Lower leg skin (tissue), 3 donors: ENCODE measurements around the gene SERF1B.
"Not testable (repeated sequence)": the region's sequence is repeated elsewhere in the genome, so short reads cannot be mapped to it uniquely, and the experiment has no call there.

Experiments
- POLR2A ChIP-seq, 2 donors: fragments of 450-650 bp; IDR thresholded peaks; one replicate each; pipeline ENCODE4 v1.6.1; 2016 to 2017; ENCODE audit warnings: antibody characterized with exemption in 2 of 2, mild to moderate bottlenecking in 1 of 2, moderate library complexity in 1 of 2
- TF ChIP-seq, protein P1 (sequence below), 3 donors: fragments of 450-650 bp; IDR thresholded peaks; one replicate each; pipeline ENCODE4 v1.5.1; 2016; ENCODE audit warnings: antibody characterized with exemption in 3 of 3, mild to moderate bottlenecking in 3 of 3, moderate library complexity in 2 of 3

DNA sequence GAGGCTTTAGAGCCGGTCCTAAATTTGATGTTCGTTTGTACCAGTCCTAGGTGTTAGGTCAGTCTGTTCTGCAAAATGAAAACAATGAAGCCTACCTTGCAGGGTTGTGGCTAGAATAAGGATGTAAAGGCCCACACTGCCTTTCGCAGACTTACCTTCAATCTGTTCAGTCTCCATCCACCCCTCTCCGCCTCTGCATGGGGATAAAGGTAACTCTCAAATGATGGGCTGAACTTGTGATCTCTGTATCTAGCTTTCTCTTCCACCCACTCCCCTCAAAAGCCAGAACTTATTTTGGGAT, 744 bp downstream of the SERF1B start:
- TF ChIP-seq, protein P1, sequence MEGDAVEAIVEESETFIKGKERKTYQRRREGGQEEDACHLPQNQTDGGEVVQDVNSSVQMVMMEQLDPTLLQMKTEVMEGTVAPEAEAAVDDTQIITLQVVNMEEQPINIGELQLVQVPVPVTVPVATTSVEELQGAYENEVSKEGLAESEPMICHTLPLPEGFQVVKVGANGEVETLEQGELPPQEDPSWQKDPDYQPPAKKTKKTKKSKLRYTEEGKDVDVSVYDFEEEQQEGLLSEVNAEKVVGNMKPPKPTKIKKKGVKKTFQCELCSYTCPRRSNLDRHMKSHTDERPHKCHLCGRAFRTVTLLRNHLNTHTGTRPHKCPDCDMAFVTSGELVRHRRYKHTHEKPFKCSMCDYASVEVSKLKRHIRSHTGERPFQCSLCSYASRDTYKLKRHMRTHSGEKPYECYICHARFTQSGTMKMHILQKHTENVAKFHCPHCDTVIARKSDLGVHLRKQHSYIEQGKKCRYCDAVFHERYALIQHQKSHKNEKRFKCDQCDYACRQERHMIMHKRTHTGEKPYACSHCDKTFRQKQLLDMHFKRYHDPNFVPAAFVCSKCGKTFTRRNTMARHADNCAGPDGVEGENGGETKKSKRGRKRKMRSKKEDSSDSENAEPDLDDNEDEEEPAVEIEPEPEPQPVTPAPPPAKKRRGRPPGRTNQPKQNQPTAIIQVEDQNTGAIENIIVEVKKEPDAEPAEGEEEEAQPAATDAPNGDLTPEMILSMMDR (IDR thresholded peaks at IDR 0.05), result not testable (repeated sequence)
- TF ChIP-seq POLR2A (IDR thresholded peaks at IDR 0.05), result not testable (repeated sequence)
